IMR-90 (cell line): ENCODE results near the gene SKIL. TPM values are rescaled to one million over a fixed set of nuclear protein-coding genes. Genes with fewer than 3 reads are reported as not detected.

Experiments used
- USF2 ChIP-seq: fragments of 150-350 bp; IDR thresholded peaks from 2 replicates; pipeline ENCODE4 v1.6.1; 2017; ENCODE audit warnings: mild to moderate bottlenecking, antibody characterized with exemption, low read length, low read depth
- polyA plus RNA-seq, 3 experiments: library from polyadenylated mRNA; depleted of rRNA; stranded (reverse); fragments of >200 nt; gene quantifications; 2 replicates each; pipeline ENCODE4 v1.2.3, GENCODE V29; 2012; ENCODE audit warnings: low replicate concordance in 1 of 3
- total RNA-seq: library from RNA; depleted of rRNA; stranded (reverse); fragments of >200 nt; gene quantifications from 2 replicates; pipeline ENCODE4 v1.2.3, GENCODE V29; 2012

Gene SKIL
- total and polyA plus RNA-seq, 2 of the 4 experiments (the other 2 are of a cell fraction) = 9.2 to 55.9 TPM

GRCh38 chr3:170417090-170417489 lies 59.6 kb downstream of the SKIL start (continued):
- TF ChIP-seq USF2 = no peak
